GM12892 (cell line): ENCODE results near the gene WIPF2.

Source experiments
- POLR2AphosphoS5 ChIP-seq: IDR thresholded peaks from 2 replicates; pipeline ENCODE4 v1.6.1; 2011; ENCODE audit warnings: low read depth, low read length, control low read depth
- TAF1 ChIP-seq: IDR thresholded peaks from 2 replicates; pipeline ENCODE4 v1.6.1; 2011; ENCODE audit warnings: low read depth, mild to moderate bottlenecking, control low read depth, low read length, borderline replicate concordance

- no peak for TF ChIP-seq TAF1
- TF ChIP-seq POLR2AphosphoS5, result no peak
Measured at GRCh38 chr17:40180694-40181093, 38.4 kb upstream of the WIPF2 start.
